Left lung (tissue), 10 donors: ENCODE data around the gene AUTS2. TPM values are rescaled to one million over a fixed set of nuclear protein-coding genes. Genes with fewer than 3 reads are reported as not detected.

Experiments
- ATAC-seq: fragments of 200-7000 bp; cut with Tn5 transposase; one replicate; pipeline ENCODE4 v1.9.1; 2020; ENCODE audit warnings: moderate library complexity
- DNase-seq, 4 donors: peaks; one replicate each; pipeline ENCODE4 v3.0.0-alpha.2; 2013 to 2020
- H3K27ac ChIP-seq, 2 donors: fragments of 200-600 bp; sonication (generic) in 1 of 2; one replicate each; pipeline versions ENCODE4 v1.5.0 to v1.8.0; 2020 to 2021
- H3K27me3 ChIP-seq, 2 donors: fragments of 200-600 bp; sonication (generic) in 1 of 2; one replicate each; pipeline versions ENCODE4 v1.5.0 to v1.8.0; 2020 to 2021
- H3K36me3 ChIP-seq, 2 donors: fragments of 200-600 bp; sonication (generic) in 1 of 2; one replicate each; pipeline versions ENCODE4 v1.5.0 to v1.8.0; 2020 to 2021
- H3K4me1 ChIP-seq, 2 donors: fragments of 200-600 bp; one replicate each; pipeline ENCODE4 v1.8.0; 2021
- H3K4me3 ChIP-seq, 2 donors: fragments of 200-600 bp; sonication (generic) in 1 of 2; one replicate each; pipeline versions ENCODE4 v1.5.0 to v1.8.0; 2020 to 2021; ENCODE audit warnings: mild to moderate bottlenecking in 1 of 2
- H3K9me3 ChIP-seq, 2 donors: fragments of 200-600 bp; sonication (generic) in 1 of 2; one replicate each; pipeline versions ENCODE4 v1.5.0 to v1.8.0; 2020 to 2021
- intact Hi-C, 2 donors: fragments of 100-400 bp; cut with DNase I; formaldehyde crosslinking; loops; one replicate each; pipeline versions ENCODE4 v1.11.2 to v1.14.2; 2022
- polyA plus RNA-seq, 6 donors: library from polyadenylated mRNA; unstranded; fragments of 120-200 nt; gene quantifications; one replicate each; pipeline ENCODE4 v1.2.1, GENCODE V29; 2013; ENCODE audit not compliant: insufficient read length in 6 of 6
- total RNA-seq, 2 donors: library from RNA; stranded (reverse); fragmentation: NEBNext Ultra II Directional; extraction: Animal tissue kit (Norgen Biotek cat#: 25700); gene quantifications; one replicate each; pipeline ENCODE4 v1.2.1, GENCODE V29; 2021
- TF ChIP-seq, protein P1 (sequence below), 2 donors: fragments of 200-600 bp; sonication (generic) in 1 of 2; IDR thresholded peaks; one replicate each; pipeline versions ENCODE4 v1.5.0 to v1.8.0; 2021; ENCODE audit warnings: antibody characterized with exemption in 2 of 2
- donor health status: DM: no; HTN: yes; CAD: no.
- donor health status: DM: no; HTN: no; CAD: no.

The AUTS2 gene
- total and polyA plus RNA-seq, 8 donors: 40.4 to 119 (median 103) TPM

- Histone ChIP-seq H3K4me3 (no peak overlapping the region), H3K27me3 (no peaks in the 10 kb centered on the region), H3K4me1 (no peaks in the 10 kb centered on the region), H3K9me3 (no peaks in the 10 kb centered on the region), H3K27ac (no peak overlapping the region), H3K36me3 (no peaks in the 10 kb centered on the region)
- TF ChIP-seq, protein P1, sequence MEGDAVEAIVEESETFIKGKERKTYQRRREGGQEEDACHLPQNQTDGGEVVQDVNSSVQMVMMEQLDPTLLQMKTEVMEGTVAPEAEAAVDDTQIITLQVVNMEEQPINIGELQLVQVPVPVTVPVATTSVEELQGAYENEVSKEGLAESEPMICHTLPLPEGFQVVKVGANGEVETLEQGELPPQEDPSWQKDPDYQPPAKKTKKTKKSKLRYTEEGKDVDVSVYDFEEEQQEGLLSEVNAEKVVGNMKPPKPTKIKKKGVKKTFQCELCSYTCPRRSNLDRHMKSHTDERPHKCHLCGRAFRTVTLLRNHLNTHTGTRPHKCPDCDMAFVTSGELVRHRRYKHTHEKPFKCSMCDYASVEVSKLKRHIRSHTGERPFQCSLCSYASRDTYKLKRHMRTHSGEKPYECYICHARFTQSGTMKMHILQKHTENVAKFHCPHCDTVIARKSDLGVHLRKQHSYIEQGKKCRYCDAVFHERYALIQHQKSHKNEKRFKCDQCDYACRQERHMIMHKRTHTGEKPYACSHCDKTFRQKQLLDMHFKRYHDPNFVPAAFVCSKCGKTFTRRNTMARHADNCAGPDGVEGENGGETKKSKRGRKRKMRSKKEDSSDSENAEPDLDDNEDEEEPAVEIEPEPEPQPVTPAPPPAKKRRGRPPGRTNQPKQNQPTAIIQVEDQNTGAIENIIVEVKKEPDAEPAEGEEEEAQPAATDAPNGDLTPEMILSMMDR (IDR thresholded peaks at IDR 0.05): no peak
- ATAC-seq (no peak), DNase-seq (no peak)
- intact Hi-C loops: no loop called here
Observed at GRCh38 chr7:70344726-70345125, 746.5 kb downstream of the AUTS2 start.

DNA sequence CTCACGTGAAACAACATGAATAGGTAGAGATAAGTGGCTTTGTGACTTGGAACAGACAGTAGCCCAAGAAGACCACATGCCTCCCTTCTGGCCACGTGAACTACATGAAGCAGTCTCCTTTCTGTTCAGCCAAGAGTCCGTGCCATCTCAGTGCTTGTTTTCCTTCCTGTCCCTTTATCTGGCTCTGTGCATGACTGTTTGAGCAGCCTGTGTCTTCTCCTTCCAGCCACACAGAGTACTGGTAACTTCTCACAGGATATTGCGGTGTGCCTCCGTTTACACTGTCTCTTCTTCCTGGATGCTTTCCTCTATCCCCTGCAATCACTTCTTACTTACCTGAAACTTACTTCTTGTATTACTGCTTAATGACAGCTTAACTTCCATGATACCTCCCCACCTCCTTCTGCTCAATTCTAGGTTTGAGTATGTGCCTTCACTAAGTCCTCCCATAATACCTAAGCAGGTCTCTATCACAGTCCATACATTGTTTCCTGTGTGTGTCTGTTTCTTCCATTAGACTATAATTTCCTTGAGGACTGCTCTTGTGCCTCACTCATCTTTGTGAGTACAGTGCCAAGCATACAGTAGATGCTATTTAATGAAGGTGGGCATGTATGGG lies 748.7 kb downstream of the AUTS2 start:
- Histone ChIP-seq H3K4me3 (no peak overlapping the region), H3K27me3 (no peaks in the 10 kb centered on the region), H3K9me3 (no peaks in the 10 kb centered on the region), H3K4me1 (no peaks in the 10 kb centered on the region), H3K27ac (no peak overlapping the region), H3K36me3 (no peaks in the 10 kb centered on the region)
- ATAC-seq (no peak), DNase-seq (no peak)
- intact Hi-C loops: no loop called here
- TF ChIP-seq, protein P1 (IDR thresholded peaks at IDR 0.05): no peak

DNA sequence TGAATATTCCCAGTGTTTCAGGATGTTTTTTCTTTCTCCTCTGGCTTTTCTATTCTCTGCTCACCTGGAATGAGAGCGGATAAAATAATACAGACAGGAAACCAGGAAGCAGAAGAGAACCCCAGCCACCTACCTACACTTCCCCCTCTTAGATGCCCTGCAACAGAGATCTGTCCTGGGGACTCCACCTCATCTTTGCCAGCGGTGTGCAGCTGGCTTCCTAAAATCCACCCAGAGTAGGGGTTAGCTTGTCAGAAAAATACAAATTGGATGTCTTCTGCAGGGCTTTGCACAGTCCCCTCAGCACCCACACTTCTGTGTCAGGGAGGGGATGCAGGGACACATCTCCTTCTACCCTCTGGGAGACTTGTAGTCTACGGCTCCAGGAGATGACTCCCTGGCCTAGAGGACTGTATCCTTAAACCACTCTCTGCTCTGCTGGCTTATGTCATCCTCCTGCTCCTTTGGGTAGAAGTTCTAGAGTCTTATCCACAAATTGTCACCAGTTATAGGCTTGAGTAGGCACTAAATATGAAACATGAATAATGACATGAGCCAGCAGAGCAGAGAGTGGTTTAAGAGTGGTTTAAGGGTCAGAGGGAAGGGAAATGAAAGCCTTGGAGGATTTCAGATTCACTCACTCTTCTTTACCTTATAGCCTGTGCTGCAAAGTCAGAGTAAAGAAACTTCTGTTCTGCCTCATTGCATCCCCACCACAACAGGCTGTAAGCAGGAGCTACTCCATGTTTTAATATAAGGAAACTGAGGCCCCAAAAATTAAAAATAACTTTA lies 749.4 kb downstream of the AUTS2 start:
- Histone ChIP-seq H3K4me1 (no peaks in the 10 kb centered on the region), H3K9me3 (no peaks in the 10 kb centered on the region), H3K4me3 (no peak overlapping the region), H3K27me3 (no peaks in the 10 kb centered on the region), H3K36me3 (no peaks in the 10 kb centered on the region), H3K27ac (no peak overlapping the region)
- DNase-seq (no peak), ATAC-seq (no peak)
- TF ChIP-seq, protein P1 (IDR thresholded peaks at IDR 0.05): no peak
- intact Hi-C loops: no loop called here

DNA sequence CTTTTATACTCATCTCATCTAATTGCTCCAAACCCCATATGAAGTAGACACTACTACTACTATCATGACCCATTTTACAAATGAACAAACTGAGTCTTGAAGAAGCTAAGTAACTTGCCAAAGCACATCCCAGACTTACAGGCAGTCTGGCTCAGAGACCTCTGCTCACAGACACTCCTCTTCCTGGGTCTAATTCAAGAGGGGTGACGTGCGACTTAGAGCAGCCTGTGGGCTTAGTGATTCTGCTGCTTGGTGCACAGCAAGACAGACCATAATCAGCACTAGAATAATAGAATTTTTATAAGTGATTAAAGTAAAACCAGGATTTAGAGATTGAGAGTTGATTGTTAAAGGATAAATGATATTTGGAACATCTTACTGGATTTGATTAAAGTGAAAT lies 750.8 kb downstream of the AUTS2 start:
- TF ChIP-seq, protein P1 (IDR thresholded peaks at IDR 0.05): no peak
- no peaks in the 10 kb centered on the region for H3K36me3 ChIP-seq
- no peak overlapping the region for H3K27ac ChIP-seq
- no peaks in the 10 kb centered on the region for H3K9me3 ChIP-seq
- no peak overlapping the region for H3K4me3 ChIP-seq
- no peak for ATAC-seq
- intact Hi-C loops: no loop called here
- no peaks in the 10 kb centered on the region for H3K4me1 ChIP-seq
- H3K27me3 ChIP-seq: no peaks in the 10 kb centered on the region
- DNase-seq: no peak

DNA sequence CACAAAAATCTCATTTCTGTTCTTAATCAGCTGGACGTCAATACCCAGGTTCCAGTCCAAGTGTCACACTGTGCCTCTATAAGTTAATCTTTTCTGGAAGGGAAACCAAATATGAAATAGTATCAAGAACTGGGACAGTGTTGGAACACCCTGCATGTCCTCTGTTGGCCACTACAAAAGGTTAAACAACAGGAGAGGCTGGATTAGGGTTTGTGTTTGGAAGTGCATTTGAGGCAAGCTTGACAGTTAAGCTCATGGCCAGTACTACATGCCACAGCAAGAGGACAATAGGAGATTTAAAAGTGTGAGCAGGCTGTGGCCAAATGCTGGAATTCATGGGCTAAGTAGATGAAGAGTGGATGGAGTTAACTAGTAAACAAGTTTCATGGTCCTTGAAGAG lies 751.5 kb downstream of the AUTS2 start:
- Histone ChIP-seq H3K27me3 (no peaks in the 10 kb centered on the region), H3K4me3 (no peak overlapping the region), H3K27ac (no peak overlapping the region), H3K36me3 (no peaks in the 10 kb centered on the region), H3K9me3 (no peaks in the 10 kb centered on the region), H3K4me1 (no peaks in the 10 kb centered on the region)
- ATAC-seq (no peak), DNase-seq (no peak)
- TF ChIP-seq, protein P1 (IDR thresholded peaks at IDR 0.05): no peak
- intact Hi-C loops: no loop called here
